Transverse colon (tissue), 4 donors: ENCODE data around the gene PCBP3. TPM values are rescaled to one million over a fixed set of nuclear protein-coding genes. Genes with fewer than 3 reads are reported as not detected.

Experiments used
- DNase-seq: peaks from one replicate; pipeline ENCODE4 v3.0.0-alpha.2; 2019
- H3K27ac ChIP-seq, 4 donors: fragments of 200-600 bp; sonication (generic); 2 replicates each; pipeline ENCODE4 v1.5.1; 2016 to 2018; ENCODE audit warnings: inconsistent platforms in 4 of 4
- H3K27me3 ChIP-seq: fragments of 200-600 bp; sonication (generic); 2 replicates; pipeline ENCODE4 v1.5.1; 2017; ENCODE audit warnings: inconsistent platforms
- H3K36me3 ChIP-seq, 4 donors: fragments of 200-600 bp; sonication (generic); 2 replicates each; pipeline ENCODE4 v1.5.1; 2017 to 2019; ENCODE audit warnings: inconsistent platforms in 4 of 4
- H3K4me1 ChIP-seq, 4 donors: fragments of 200-600 bp; sonication (generic); 2 replicates each; pipeline ENCODE4 v1.5.1; 2017 to 2020; ENCODE audit warnings: inconsistent platforms in 4 of 4
- H3K4me3 ChIP-seq, 4 donors: fragments of 200-600 bp; sonication (generic); 1 replicate in 1 of 4; 2 replicates in 3 of 4; pipeline versions ENCODE4 v1.5.1 to v1.6.1; 2017 to 2019; ENCODE audit warnings: inconsistent platforms in 4 of 4
- H3K9me3 ChIP-seq, 2 donors: fragments of 200-600 bp; sonication (generic); 2 replicates each; pipeline ENCODE4 v1.5.1; 2017 to 2019; ENCODE audit warnings: inconsistent platforms in 2 of 2
- EP300 ChIP-seq: sonication (generic); formaldehyde crosslinking; IDR thresholded peaks from one replicate; pipeline ENCODE4 v1.6.1; 2017; ENCODE audit warnings: antibody characterized with exemption, low read depth
- POLR2A ChIP-seq: fragments of 450-650 bp; IDR thresholded peaks from one replicate; pipeline ENCODE4 v1.6.1; 2016; ENCODE audit warnings: antibody characterized with exemption, mild to moderate bottlenecking, moderate library complexity
- POLR2AphosphoS5 ChIP-seq, 3 donors: sonication (generic); formaldehyde crosslinking; IDR thresholded peaks; one replicate each; pipeline ENCODE4 v1.6.1; 2016; ENCODE audit warnings: antibody characterized with exemption in 3 of 3
- WGBS, 2 donors: methylation state at CpG; one replicate each; pipeline ENCODE4 v1.1.5; 2018; ENCODE audit warnings: low coverage in 1 of 2; 5-methylcytosine and 5-hydroxymethylcytosine counted together
- in situ Hi-C, 4 donors: fragments of 200-750 bp; cut with MboI; loops; one replicate each; pipeline versions ENCODE4 v1.15.0 to v1.15.1; 2017; ENCODE audit warnings: low sequenced_read_pairs in 3 of 4, low pct_ligation_motif_present in 1 of 4, low pct_unique_long_range_greater_than_20kb in 1 of 4
- intact Hi-C: fragments of 100-400 bp; cut with DNase I; formaldehyde crosslinking; loops from one replicate; pipeline ENCODE4 v1.15.1; 2023; ENCODE audit warnings: low total_unique reads
- total RNA-seq, 4 donors: library from RNA; depleted of rRNA; stranded (reverse); fragments of >200 nt; gene quantifications; one replicate each; pipeline ENCODE4 v1.1.0, GENCODE V29; 2016
- TF ChIP-seq, protein P1 (sequence below), 5 experiments: fragments of 200-600 bp in 3 of 5; fragments of 450-650 bp in 2 of 5; sonication (generic) in 3 of 5; IDR thresholded peaks; 1 replicate in 2 of 5; 2 replicates in 3 of 5; pipeline ENCODE4 v1.5.1; 2016 to 2017; ENCODE audit warnings: antibody characterized with exemption in 5 of 5, inconsistent platforms in 3 of 5, mild to moderate bottlenecking in 2 of 5, moderate library complexity in 1 of 5

The PCBP3 gene
- total RNA-seq, 4 donors from 2014 or later = 0.80 to 7.8 (median 5.3) TPM

DNA sequence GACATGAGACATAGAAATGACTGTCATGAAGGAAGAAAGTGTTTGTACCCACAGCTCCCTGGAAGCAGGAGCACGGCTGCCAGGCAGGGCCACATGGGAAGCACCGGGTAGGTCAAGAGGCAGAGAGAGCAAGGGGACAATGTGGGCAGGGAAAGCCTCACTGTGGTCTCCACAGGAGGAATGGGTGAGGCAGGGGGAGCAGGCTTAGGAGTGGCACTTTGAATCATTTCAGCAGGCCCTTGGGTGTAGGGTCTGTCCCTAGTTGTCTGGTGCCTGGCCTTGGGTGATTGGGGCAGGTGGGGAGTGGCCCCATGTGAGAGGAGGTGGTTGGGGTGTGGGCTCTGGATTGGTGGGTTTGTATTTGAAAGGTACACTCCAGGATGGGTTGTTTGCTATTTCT is 83.9 kb downstream of the PCBP3 start:
- WGBS, 2 donors = 80 to 100% methylated on average over 1 to 2 of the region's 2 CpGs
- H3K4me3 ChIP-seq = no peak overlapping the region
- DNase-seq = no peak
- H3K9me3 ChIP-seq = no peaks in the 10 kb centered on the region
- no peak for TF ChIP-seq POLR2A
- TF ChIP-seq, protein P1, sequence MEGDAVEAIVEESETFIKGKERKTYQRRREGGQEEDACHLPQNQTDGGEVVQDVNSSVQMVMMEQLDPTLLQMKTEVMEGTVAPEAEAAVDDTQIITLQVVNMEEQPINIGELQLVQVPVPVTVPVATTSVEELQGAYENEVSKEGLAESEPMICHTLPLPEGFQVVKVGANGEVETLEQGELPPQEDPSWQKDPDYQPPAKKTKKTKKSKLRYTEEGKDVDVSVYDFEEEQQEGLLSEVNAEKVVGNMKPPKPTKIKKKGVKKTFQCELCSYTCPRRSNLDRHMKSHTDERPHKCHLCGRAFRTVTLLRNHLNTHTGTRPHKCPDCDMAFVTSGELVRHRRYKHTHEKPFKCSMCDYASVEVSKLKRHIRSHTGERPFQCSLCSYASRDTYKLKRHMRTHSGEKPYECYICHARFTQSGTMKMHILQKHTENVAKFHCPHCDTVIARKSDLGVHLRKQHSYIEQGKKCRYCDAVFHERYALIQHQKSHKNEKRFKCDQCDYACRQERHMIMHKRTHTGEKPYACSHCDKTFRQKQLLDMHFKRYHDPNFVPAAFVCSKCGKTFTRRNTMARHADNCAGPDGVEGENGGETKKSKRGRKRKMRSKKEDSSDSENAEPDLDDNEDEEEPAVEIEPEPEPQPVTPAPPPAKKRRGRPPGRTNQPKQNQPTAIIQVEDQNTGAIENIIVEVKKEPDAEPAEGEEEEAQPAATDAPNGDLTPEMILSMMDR (IDR thresholded peaks at IDR 0.05) = no peak
- no peak for TF ChIP-seq EP300
- no peak for TF ChIP-seq POLR2AphosphoS5 (IDR thresholded peaks at IDR 0.05)
- intact Hi-C loops = no loop called here
- in situ Hi-C loops = no loop called here
- no peaks in the 10 kb centered on the region for H3K27me3 ChIP-seq
- no peak overlapping the region for H3K27ac ChIP-seq
- H3K4me1 ChIP-seq = no peaks in the 10 kb centered on the region
- H3K36me3 ChIP-seq = no peaks in the 10 kb centered on the region

- 88 to 92% methylated on average over 5 to 14 of the region's 14 CpGs for WGBS, 2 donors
- intact Hi-C loops = no loop called here
These were observed 91.9 kb downstream of the PCBP3 start for GRCh38 chr21:45735259-45736000.

DNA sequence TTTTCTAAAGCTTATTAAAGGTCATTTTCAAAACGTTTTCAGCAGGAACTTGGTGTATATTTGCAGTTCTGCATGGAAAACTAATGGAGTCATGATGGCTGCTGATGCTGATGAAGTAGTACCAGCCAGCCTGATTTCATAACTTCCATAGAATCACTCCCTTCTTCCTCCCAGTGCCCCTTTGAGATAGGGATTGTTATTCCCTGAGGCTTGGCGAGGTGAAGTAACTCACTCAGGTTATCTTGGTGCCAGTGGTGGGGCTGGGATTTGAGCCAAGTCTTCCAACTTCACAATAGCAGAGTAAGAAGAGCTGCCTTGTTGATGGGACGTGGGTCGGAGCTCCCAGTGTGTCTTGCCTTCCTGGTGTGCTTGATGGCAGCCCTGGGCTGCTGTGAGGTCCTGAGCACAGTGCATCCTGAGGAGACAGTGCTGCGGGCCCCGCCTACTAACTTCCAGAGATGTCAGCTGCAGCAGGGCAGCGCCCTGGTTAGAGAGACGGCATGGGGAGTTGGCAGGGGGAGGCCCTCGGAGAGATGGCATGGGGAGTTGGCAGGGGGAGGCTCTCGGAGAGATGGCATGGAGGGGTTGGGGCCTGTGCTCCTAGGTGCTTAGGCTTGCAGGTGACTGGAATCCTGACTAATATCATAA is 92.6 kb downstream of the PCBP3 start:
- in situ Hi-C loops = no loop called here
- intact Hi-C loops = no loop called here
- no peaks in the 10 kb centered on the region for H3K36me3 ChIP-seq
- DNase-seq = no peak
- no peak overlapping the region for H3K4me3 ChIP-seq
- no peaks in the 10 kb centered on the region for H3K27me3 ChIP-seq
- H3K9me3 ChIP-seq = no peaks in the 10 kb centered on the region
- TF ChIP-seq POLR2A (no peak), POLR2AphosphoS5 (IDR thresholded peaks at IDR 0.05) (no peak), EP300 (no peak)
- TF ChIP-seq, protein P1 (IDR thresholded peaks at IDR 0.05) = no peak
- 22 to 73% methylated on average over 1 to 10 of the region's 10 CpGs for WGBS, 2 donors
- H3K4me1 ChIP-seq = no peaks in the 10 kb centered on the region
- no peak overlapping the region for H3K27ac ChIP-seq

More at GRCh38 chr21:45735259-45736000, 91.9 kb downstream of the PCBP3 start:
- no peak overlapping the region for H3K27ac ChIP-seq
- no peaks in the 10 kb centered on the region for H3K27me3 ChIP-seq
- no peak overlapping the region for H3K4me3 ChIP-seq
- TF ChIP-seq POLR2A (no peak), POLR2AphosphoS5 (IDR thresholded peaks at IDR 0.05) (no peak), EP300 (no peak)
- TF ChIP-seq, protein P1 (IDR thresholded peaks at IDR 0.05) = no peak
- DNase-seq = no peak
- no peaks in the 10 kb centered on the region for H3K9me3 ChIP-seq
- no peaks in the 10 kb centered on the region for H3K36me3 ChIP-seq
- in situ Hi-C loops = no loop called here
- H3K4me1 ChIP-seq = no peaks in the 10 kb centered on the region

- DNase-seq = no peak
- Histone ChIP-seq H3K27ac (no peak overlapping the region), H3K4me3 (no peak overlapping the region), H3K36me3 (no peaks in the 10 kb centered on the region), H3K4me1 (no peaks in the 10 kb centered on the region), H3K27me3 (no peaks in the 10 kb centered on the region), H3K9me3 (no peaks in the 10 kb centered on the region)
- intact Hi-C loops (no loop called here), in situ Hi-C loops (no loop called here)
- WGBS, 2 donors = 60 to 75% methylated on average over 1 to 17 of the region's 17 CpGs
- TF ChIP-seq POLR2AphosphoS5 (IDR thresholded peaks at IDR 0.05) = no peak
- TF ChIP-seq POLR2A = no peak
- no peak for TF ChIP-seq EP300
- TF ChIP-seq, protein P1 (IDR thresholded peaks at IDR 0.05) = no peak
These were observed 93.4 kb downstream of the PCBP3 start for GRCh38 chr21:45736690-45737484.
